CD4-positive, alpha-beta T cell treated with Interleukin-4 for 1 hour (primary cell): Measurements from ENCODE around the gene NAA35.
A peak's percentile ranks its signal among the peaks of the same experiment; 100 is the strongest.

Experiments used
- DNase-seq, 2 donors: peaks; one replicate each; pipeline ENCODE4 v3.0.0-alpha.2; 2020 to 2022

NAA35 gene

GRCh38 chr9:86069206-86069869, 128.4 kb downstream of the NAA35 start:
- peak; percentile 10 to 32 for DNase-seq
